ENCODE data around the gene MACO1. TPM values are rescaled to one million over a fixed set of nuclear protein-coding genes. Genes with fewer than 3 reads are reported as not detected.

The MACO1 gene
- total RNA-seq, 1 donor from 2014 or later: 85.4 TPM

- Mint-ChIP-seq H3K36me3 (ENCODE audit: unreplicated experiment) (no peaks in the 10 kb centered on the region), H3K9me3 (ENCODE audit: unreplicated experiment) (no peaks in the 10 kb centered on the region), H3K4me3 (ENCODE audit: unreplicated experiment) (no peak overlapping the region), H3K4me1 (ENCODE audit: low read depth, unreplicated experiment) (peaks cover 3% of the 10 kb centered on the region), H3K27ac (ENCODE audit: unreplicated experiment) (no peak overlapping the region), H3K27me3 (ENCODE audit: unreplicated experiment) (peaks cover 3% of the 10 kb centered on the region)
- DNase-seq: no peak
- TF ChIP-seq CTCF (IDR thresholded peaks at IDR 0.05; ENCODE audit: partially characterized antibody, unreplicated experiment): no peak
These were observed 36.5 kb downstream of the MACO1 start for GRCh38 chr1:25467193-25467592.

- no peak overlapping the region for H3K4me3 Mint-ChIP-seq (ENCODE audit: unreplicated experiment)
- no peak for TF ChIP-seq CTCF (IDR thresholded peaks at IDR 0.05; ENCODE audit: partially characterized antibody, unreplicated experiment)
- DNase-seq: no peak
- peaks cover 3% of the 10 kb centered on the region for H3K27me3 Mint-ChIP-seq (ENCODE audit: unreplicated experiment)
- no peak overlapping the region for H3K27ac Mint-ChIP-seq (ENCODE audit: unreplicated experiment)
- H3K9me3 Mint-ChIP-seq (ENCODE audit: unreplicated experiment): no peaks in the 10 kb centered on the region
- H3K4me1 Mint-ChIP-seq (ENCODE audit: low read depth, unreplicated experiment): peaks cover 3% of the 10 kb centered on the region
- H3K36me3 Mint-ChIP-seq (ENCODE audit: unreplicated experiment): no peaks in the 10 kb centered on the region
These were observed 36.9 kb downstream of the MACO1 start for GRCh38 chr1:25467616-25468015.

GRCh38 chr1:25468033-25468432, 37.3 kb downstream of the MACO1 start:
- no peaks in the 10 kb centered on the region for H3K36me3 Mint-ChIP-seq (ENCODE audit: unreplicated experiment)
- H3K9me3 Mint-ChIP-seq (ENCODE audit: unreplicated experiment): no peaks in the 10 kb centered on the region
- no peak for DNase-seq
- TF ChIP-seq CTCF (IDR thresholded peaks at IDR 0.05; ENCODE audit: partially characterized antibody, unreplicated experiment): no peak
- H3K27ac Mint-ChIP-seq (ENCODE audit: unreplicated experiment): no peak overlapping the region
- H3K27me3 Mint-ChIP-seq (ENCODE audit: unreplicated experiment): peaks cover 3% of the 10 kb centered on the region
- H3K4me1 Mint-ChIP-seq (ENCODE audit: low read depth, unreplicated experiment): peaks cover 3% of the 10 kb centered on the region
- H3K4me3 Mint-ChIP-seq (ENCODE audit: unreplicated experiment): no peak overlapping the region

- Mint-ChIP-seq H3K9me3 (ENCODE audit: unreplicated experiment) (no peaks in the 10 kb centered on the region), H3K36me3 (ENCODE audit: unreplicated experiment) (no peaks in the 10 kb centered on the region), H3K27me3 (ENCODE audit: unreplicated experiment) (peaks cover 3% of the 10 kb centered on the region), H3K4me3 (ENCODE audit: unreplicated experiment) (no peak overlapping the region), H3K27ac (ENCODE audit: unreplicated experiment) (no peak overlapping the region), H3K4me1 (ENCODE audit: low read depth, unreplicated experiment) (peaks cover 3% of the 10 kb centered on the region)
- DNase-seq: no peak
- no peak for TF ChIP-seq CTCF (IDR thresholded peaks at IDR 0.05; ENCODE audit: partially characterized antibody, unreplicated experiment)
These were observed 38.5 kb downstream of the MACO1 start for GRCh38 chr1:25469177-25469576.

GRCh38 chr1:25472471-25472870, 41.8 kb downstream of the MACO1 start:
- Mint-ChIP-seq H3K9me3 (ENCODE audit: unreplicated experiment) (no peaks in the 10 kb centered on the region), H3K36me3 (ENCODE audit: unreplicated experiment) (no peaks in the 10 kb centered on the region), H3K27ac (ENCODE audit: unreplicated experiment) (no peak overlapping the region), H3K4me3 (ENCODE audit: unreplicated experiment) (no peak overlapping the region), H3K4me1 (ENCODE audit: low read depth, unreplicated experiment) (peaks cover 10% of the 10 kb centered on the region), H3K27me3 (ENCODE audit: unreplicated experiment) (peaks cover 3% of the 10 kb centered on the region)
- DNase-seq: no peak
- no peak for TF ChIP-seq CTCF (IDR thresholded peaks at IDR 0.05; ENCODE audit: partially characterized antibody, unreplicated experiment)
